ENCODE data around the gene PRSS1. TPM values are rescaled to one million over a fixed set of nuclear protein-coding genes. Genes with fewer than 3 reads are reported as not detected.
"Not testable (repeated sequence)": the region's sequence is repeated elsewhere in the genome, so short reads cannot be mapped to it uniquely, and the experiment has no call there.

PRSS1 gene
- total RNA-seq, 3 donors from 2014 or later (not counting 1 experiment from before 2014, with no cell fraction given): not detected

- H3K4me1 Mint-ChIP-seq: peaks cover 69 to 78% of the 10 kb centered on the region in 2 donors
- DNase-seq (no peak), ATAC-seq (no peak)
- intact Hi-C loops (cut with micrococcal nuclease): loop anchor here (10.0 kb wide), 1 partner anchor 60 kb away; no protein-coding TSS in a partner anchor
- H3K36me3 ChIP-seq (ENCODE audit: control insufficient read depth, insufficient read depth, low read length): no peaks in the 10 kb centered on the region
- 67% methylated on average over 8 of the region's 8 CpGs for WGBS (ENCODE audit: insufficient coverage)
- no peaks in the 10 kb centered on the region for H3K9me3 Mint-ChIP-seq
- no peaks in the 10 kb centered on the region for H3K9me3 ChIP-seq (ENCODE audit: control insufficient read depth, insufficient read depth, low read length)
- TF ChIP-seq, protein P1, sequence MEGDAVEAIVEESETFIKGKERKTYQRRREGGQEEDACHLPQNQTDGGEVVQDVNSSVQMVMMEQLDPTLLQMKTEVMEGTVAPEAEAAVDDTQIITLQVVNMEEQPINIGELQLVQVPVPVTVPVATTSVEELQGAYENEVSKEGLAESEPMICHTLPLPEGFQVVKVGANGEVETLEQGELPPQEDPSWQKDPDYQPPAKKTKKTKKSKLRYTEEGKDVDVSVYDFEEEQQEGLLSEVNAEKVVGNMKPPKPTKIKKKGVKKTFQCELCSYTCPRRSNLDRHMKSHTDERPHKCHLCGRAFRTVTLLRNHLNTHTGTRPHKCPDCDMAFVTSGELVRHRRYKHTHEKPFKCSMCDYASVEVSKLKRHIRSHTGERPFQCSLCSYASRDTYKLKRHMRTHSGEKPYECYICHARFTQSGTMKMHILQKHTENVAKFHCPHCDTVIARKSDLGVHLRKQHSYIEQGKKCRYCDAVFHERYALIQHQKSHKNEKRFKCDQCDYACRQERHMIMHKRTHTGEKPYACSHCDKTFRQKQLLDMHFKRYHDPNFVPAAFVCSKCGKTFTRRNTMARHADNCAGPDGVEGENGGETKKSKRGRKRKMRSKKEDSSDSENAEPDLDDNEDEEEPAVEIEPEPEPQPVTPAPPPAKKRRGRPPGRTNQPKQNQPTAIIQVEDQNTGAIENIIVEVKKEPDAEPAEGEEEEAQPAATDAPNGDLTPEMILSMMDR (IDR thresholded peaks at IDR 0.05): no peak
- no peaks in the 10 kb centered on the region for H3K36me3 Mint-ChIP-seq
- peak overlapping the region; percentile 19 to 29 for H3K27ac Mint-ChIP-seq
- peaks cover 20% of the 10 kb centered on the region for H3K4me1 ChIP-seq (ENCODE audit: control insufficient read depth, insufficient read depth, low read length)
- no peaks in the 10 kb centered on the region for H3K27me3 ChIP-seq (ENCODE audit: control insufficient read depth, insufficient read depth, low read length)
- H3K27me3 Mint-ChIP-seq (ENCODE audit: low read depth in 2 of 2): no peaks in the 10 kb centered on the region
- no peak overlapping the region for H3K4me3 Mint-ChIP-seq
- no peak overlapping the region for H3K4me3 ChIP-seq (ENCODE audit: low read length)
- H3K27ac ChIP-seq (ENCODE audit: low read length): no peak overlapping the region
These were observed 25.6 kb downstream of the PRSS1 start for GRCh38 chr7:142774826-142775225.

DNA sequence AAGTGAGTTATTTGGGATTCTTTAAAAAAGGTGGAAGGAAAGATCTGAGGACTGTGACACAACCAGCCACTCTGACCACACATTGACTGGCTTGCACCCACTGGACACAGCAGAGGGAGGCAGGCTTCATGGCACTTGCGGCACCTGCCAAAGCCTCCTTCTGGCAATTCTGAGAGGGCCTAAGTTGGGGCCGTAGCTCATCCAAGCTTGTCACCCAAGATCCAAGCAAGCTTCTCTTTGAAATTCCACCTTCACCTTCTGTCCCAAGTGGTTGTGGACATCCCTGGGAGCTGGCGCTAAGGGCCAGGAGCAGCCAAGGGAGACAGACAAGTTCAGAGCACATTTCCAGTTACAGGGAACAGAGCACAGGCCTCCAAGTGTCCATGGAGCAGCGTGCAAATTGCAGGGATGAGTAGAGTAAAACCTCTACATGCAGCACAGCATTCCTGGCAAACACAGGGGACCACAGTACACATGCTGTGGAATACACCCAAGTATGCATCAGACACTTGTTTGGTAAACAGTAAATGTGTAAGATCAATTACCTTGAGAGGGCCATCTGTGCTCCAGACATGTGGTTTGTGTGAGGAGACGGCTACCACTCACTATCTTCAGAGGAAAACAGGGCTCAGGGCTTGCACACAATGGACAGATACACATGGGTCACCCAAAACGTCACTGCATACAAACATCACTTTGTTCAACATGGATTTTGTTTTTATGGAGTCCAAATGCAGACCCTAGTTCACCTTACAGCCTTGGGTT is 26.3 kb downstream of the PRSS1 start:
- not testable (repeated sequence) for H3K9me3 Mint-ChIP-seq; H3K36me3 Mint-ChIP-seq; H3K4me3 ChIP-seq (ENCODE audit: low read length); H3K27me3 Mint-ChIP-seq (ENCODE audit: low read depth in 2 of 2); H3K27me3 ChIP-seq (ENCODE audit: control insufficient read depth, insufficient read depth, low read length); H3K27ac ChIP-seq (ENCODE audit: low read length); DNase-seq; H3K9me3 ChIP-seq (ENCODE audit: control insufficient read depth, insufficient read depth, low read length); H3K36me3 ChIP-seq (ENCODE audit: control insufficient read depth, insufficient read depth, low read length)
- intact Hi-C loops (cut with micrococcal nuclease): loop anchor here (10.0 kb wide), 1 partner anchor 59 kb away; no protein-coding TSS in a partner anchor
- H3K4me3 Mint-ChIP-seq: peak overlapping the region; percentile 38
- H3K27ac Mint-ChIP-seq: peak overlapping the region; percentile 55 to 58
- peaks cover 20% of the 10 kb centered on the region for H3K4me1 ChIP-seq (ENCODE audit: control insufficient read depth, insufficient read depth, low read length)
- 80% methylated on average over 6 of the region's 6 CpGs for WGBS (ENCODE audit: insufficient coverage)
- ATAC-seq: peak in 1 of 3 donors; percentile 7
- peaks cover 67 to 82% of the 10 kb centered on the region in 2 donors for H3K4me1 Mint-ChIP-seq

DNA sequence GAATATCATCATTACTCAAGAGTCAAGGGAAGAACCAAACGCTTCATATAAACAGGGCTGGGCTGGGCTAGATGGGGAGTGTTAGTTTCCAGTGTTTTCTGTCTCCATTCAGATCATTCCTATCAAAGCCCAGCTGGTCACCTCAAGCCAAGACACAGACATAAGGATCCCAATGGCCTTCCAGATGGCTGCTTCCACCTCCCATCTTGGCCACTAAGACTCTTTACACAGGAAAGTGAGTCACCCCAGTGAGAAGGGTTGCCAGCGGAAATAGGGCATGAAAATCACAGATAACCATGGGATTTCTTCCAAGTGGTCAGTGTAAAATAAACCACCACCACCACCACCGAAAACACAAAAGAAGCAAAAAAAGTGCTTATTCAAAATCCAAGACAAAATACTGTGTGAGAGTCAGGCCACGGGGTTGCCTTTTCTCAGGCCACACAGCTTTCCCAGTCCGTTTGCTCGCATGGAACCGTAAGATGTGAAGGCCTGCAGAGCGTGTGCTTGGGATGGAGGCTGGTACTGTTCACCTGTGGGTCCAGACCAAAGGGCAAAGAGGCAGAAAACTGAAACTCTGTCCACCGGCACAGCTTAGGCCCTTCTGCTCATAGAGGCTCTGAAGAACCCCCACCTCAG is 27.1 kb downstream of the PRSS1 start:
- Mint-ChIP-seq H3K36me3 (no peaks in the 10 kb centered on the region), H3K9me3 (no peaks in the 10 kb centered on the region), H3K4me3 (peak overlapping the region; percentile 38), H3K27me3 (ENCODE audit: low read depth in 2 of 2) (no peaks in the 10 kb centered on the region), H3K4me1 (peaks cover 59 to 78% of the 10 kb centered on the region in 2 donors), H3K27ac (peak overlapping the region; percentile 55 to 58)
- no peak overlapping the region for H3K4me3 ChIP-seq (ENCODE audit: low read length)
- no peak overlapping the region for H3K27ac ChIP-seq (ENCODE audit: low read length)
- H3K27me3 ChIP-seq (ENCODE audit: control insufficient read depth, insufficient read depth, low read length): no peaks in the 10 kb centered on the region
- intact Hi-C loops (cut with micrococcal nuclease): loop anchor here (10.0 kb wide), 1 partner anchor 58 kb away; no protein-coding TSS in a partner anchor
- 73% methylated on average over 8 of the region's 9 CpGs for WGBS (ENCODE audit: insufficient coverage)
- H3K4me1 ChIP-seq (ENCODE audit: control insufficient read depth, insufficient read depth, low read length): peaks cover 14% of the 10 kb centered on the region
- ATAC-seq (peak in 2 of 3 donors; percentile 29 to 53), DNase-seq (no peak)
- TF ChIP-seq, protein P1 (IDR thresholded peaks at IDR 0.05): no peak
- no peaks in the 10 kb centered on the region for H3K36me3 ChIP-seq (ENCODE audit: control insufficient read depth, insufficient read depth, low read length)
- H3K9me3 ChIP-seq (ENCODE audit: control insufficient read depth, insufficient read depth, low read length): no peaks in the 10 kb centered on the region

GRCh38 chr7:142776845-142777225 is 27.6 kb downstream of the PRSS1 start:
- Mint-ChIP-seq H3K27ac (peak overlapping the region in 1 of 2 donors; percentile 2), H3K4me1 (peaks cover 57 to 75% of the 10 kb centered on the region in 2 donors)
- H3K36me3 Mint-ChIP-seq; H3K27me3 ChIP-seq (ENCODE audit: control insufficient read depth, insufficient read depth, low read length); H3K9me3 ChIP-seq (ENCODE audit: control insufficient read depth, insufficient read depth, low read length); H3K9me3 Mint-ChIP-seq; DNase-seq; H3K27me3 Mint-ChIP-seq (ENCODE audit: low read depth in 2 of 2); H3K4me3 ChIP-seq (ENCODE audit: low read length); ATAC-seq; H3K27ac ChIP-seq (ENCODE audit: low read length); H3K36me3 ChIP-seq (ENCODE audit: control insufficient read depth, insufficient read depth, low read length); H3K4me3 Mint-ChIP-seq: not testable (repeated sequence)
- 100% methylated on average over 2 of the region's 2 CpGs for WGBS (ENCODE audit: insufficient coverage)
- intact Hi-C loops (cut with micrococcal nuclease): loop anchor here (10.0 kb wide), 1 partner anchor 58 kb away; no protein-coding TSS in a partner anchor
- peaks cover 14% of the 10 kb centered on the region for H3K4me1 ChIP-seq (ENCODE audit: control insufficient read depth, insufficient read depth, low read length)

All from natural killer cell (primary cell).